RPMI8226 (cell line): ENCODE measurements around the gene IGF2BP1.
A peak's percentile ranks its signal among the peaks of the same experiment; 100 is the strongest.
"Not testable (repeated sequence)": the region's sequence is repeated elsewhere in the genome, so short reads cannot be mapped to it uniquely, and the experiment has no call there.

ENCODE experiments used
- DNase-seq: peaks from one replicate; pipeline ENCODE4 v3.0.0-alpha.2; 2015

IGF2BP1 gene

DNA sequence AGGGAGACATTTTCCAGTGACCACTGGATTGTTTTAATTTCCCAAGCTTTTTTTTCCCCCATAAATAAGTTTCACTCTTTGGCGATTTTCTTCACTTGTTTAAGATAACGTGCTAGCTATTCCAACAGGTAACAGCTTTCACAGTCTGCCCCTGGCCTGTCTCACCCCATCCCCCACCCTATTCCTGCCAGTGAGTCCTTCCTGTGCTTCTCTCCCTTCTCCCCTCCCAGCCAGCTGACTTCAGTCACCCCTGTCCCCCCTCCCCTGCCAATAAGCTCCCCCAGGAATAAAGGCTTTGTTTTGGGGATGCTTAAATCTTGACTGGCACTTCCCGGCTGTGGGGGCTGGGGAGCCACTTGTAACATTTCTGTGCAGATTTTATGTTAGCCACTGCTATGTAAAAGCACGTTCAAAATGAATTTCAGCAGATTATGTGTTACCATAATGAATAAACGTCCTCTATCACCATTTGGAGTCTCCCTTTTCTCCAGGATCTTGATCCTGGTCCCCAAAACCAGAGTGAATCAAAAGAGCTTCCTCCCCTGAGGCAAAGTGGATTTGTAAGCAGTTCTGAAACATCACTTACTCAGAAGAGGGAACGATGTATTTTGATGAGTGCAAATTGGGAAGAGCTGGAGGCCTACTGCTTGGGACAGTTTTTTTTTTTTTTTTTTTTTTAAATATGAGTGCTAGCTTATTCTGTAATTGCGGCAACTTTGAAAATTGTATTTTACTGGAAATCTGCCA, 58.2 kb downstream of the IGF2BP1 start:
- no peak for DNase-seq

DNA sequence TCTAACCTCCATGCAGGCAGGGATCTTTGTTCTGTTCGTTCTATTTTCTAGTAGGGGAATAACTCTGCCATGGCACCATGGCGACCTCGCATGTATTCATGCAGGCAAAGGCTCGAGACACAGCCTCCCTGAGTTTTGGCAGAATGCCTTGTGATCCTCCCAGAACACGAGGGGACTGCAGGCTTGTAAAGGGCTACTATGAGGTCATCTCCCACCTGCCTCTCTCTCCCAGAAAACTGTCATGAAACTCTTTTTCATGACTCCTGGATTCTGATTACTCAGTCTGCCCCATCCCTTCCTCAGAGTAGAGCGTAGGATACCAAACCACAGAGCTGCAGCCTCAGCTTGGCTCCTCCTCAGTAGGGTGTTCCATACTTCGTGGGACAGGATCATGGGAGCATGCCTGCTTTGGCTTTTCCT, 64.3 kb downstream of the IGF2BP1 start:
- no peak for DNase-seq

DNA sequence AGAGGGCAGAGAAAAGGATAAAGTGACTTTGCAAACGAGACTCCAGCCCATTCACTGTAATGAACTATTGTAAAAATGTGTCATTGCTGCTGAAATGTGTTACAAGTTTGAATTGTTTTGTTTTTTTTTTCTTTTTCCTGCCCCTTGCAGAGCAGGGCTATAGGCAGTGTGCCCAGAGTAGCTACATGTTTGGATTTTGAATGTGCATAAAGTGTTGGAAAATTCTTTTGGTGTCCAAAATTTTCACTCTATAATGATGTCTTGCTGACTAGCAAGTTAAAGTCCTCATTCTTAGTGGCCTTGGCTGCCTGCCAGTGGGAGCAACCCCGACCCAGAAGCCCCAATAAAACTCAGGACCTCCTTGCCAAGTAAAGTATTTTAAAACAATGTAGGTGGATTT, 66.5 kb downstream of the IGF2BP1 start:
- DNase-seq: no peak

DNA sequence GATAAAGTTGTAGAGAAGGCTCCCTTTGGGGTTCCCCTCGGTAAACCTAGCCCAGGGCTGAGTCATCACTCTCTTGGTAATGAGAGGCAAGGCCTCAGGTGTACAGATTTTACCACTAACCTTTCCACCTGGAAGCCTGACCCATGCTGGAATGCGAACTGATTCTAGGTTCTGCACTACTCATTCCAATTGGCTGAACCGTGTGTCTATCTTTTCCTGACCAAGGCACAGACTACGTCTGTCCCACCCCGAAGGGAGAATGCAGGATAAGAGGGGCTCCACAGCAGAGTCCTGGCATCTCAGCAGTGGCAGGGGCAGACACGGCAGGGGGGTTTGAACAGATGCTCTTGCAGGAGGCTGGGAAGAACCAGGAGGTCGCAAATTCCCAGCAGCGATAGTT, 70.0 kb downstream of the IGF2BP1 start:
- DNase-seq: no peak

DNA sequence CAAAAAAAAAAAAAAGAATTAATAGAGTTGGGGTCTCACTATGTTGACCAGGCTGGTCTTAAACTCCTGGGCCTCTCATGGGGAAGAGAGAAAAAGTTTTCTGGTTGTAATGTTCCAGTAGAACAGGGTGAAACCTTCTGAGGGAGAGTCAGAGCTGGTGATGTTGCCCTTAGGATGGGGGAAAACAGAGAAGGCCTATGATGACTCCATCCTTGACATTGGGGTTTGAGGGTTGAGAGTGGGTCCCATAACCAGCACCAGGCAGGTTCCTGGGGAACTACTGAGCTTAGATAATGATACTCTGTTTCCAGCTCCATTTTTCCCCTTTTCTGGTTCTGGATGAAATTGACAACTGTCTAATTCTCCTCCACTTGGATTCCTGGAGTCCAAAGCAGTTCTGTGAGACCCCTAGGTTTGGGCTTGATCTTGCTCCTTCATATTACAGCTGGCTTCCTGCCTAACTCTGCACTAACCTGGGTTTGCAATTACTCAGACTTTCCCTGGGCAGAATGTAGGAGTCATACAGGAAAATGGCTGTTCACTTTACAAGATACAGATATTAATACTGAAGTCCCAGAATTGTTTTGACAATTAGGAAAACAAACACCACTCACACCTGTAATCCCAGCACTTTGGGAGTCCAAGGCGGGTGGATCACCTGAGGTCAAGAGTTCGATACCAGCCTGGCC, 72.5 kb downstream of the IGF2BP1 start:
- DNase-seq: no peak

DNA sequence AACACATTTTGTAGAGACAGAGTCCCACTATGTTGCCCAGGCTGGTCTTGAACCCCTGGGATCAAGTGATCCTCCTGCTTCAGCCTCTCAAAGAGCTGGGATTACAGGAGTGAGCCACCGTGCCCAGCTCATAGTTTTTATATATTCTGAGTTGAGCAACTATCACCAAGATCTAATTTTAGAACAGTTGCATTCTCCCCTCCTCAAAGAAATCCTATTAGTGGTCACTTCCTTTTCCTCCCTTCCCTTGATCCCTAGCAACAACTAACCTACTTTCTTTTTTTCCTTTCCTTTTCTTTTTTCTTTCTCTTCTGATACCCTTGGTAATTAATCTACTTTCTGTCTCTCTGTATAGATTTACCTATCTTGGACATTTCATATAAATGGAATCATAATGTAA, 73.9 kb downstream of the IGF2BP1 start:
- no peak for DNase-seq

DNA sequence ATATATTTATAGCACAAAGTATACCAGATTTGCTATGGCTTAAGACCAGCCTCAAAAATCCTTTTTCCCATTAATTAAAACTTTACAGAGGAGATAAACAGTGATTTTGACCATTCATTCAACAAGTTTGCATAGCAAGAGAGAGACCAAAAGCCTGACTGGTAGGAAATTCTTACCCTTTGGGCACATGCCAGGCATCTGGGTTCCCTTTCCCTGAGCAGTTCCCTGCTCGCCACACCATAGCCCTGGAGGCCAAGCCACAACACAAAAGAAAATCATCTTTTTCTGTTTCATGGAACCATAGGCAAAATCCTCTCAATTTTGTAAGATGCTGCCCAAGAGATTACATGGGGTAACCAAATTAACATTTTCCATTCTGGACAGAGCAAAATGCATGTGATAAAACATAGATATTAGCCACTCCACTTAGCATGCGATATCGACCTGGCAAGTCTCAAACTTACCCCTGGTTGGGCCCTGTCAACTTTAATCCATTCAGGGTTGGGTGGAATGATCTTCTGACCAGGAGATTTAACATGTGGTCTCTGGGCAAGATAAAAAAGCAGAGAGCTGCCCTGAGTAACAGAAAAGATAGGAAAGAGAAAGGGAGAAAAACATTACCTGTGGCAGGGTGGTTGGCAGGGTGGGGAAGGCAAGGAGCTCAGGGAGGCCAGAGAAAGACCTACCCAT, 77.8 kb downstream of the IGF2BP1 start:
- no peak for DNase-seq

DNA sequence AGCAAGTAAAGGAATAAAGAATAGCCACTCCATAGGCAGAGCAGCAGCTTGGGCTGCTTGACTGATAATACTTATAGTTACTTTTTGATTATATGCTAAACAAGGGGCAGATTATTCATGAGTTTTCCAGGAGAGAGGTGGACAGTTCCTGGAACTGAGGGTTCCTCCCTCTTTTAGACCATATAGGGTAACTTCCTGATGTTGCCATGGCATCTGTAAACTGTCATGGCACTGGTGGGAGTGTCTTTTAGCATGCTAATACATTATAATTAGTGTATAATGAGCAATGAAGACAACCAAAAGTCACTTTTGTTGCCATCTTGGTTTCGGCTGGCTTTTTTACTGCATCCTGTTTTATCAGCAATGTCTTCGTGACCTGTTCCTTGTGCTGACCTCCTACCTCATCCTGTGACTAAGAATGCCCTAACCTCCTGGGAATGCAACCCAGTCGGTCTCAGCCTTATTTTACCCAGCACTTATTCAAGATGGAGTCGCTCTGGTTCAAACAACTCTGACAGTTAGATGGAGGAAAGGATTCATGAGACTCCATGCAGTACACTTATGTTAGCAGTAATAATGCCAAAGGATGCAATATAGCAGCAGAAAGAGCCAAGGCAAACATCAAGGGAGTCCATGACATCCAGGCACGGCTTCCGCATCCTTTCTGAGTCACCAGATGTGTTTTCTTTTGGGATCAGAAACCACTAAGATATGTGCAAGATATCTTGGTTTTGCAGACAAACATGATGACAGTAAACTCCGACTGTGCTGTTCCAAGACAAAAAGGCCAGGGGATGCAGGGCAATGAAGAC, 79.6 kb downstream of the IGF2BP1 start:
- no peak for DNase-seq

DNA sequence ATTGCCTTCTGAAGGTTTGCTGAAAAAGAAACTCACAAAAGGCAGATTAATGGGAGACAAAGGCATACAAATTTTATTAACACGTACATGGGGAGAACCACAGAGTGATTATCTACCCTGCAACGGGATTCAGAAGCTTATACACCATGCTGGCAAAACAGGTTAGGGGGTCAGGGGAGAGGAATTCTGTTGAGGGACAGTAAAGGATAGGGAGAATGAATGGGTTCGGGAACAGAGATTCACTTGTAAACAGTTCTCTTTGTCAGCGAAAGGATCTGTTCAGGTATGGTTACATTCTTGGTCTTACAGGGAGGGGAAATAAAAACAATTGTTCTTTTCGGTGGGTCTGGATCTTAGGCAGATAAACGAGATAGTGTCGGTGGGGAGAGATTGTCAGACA, 81.1 kb downstream of the IGF2BP1 start:
- DNase-seq: no peak

DNA sequence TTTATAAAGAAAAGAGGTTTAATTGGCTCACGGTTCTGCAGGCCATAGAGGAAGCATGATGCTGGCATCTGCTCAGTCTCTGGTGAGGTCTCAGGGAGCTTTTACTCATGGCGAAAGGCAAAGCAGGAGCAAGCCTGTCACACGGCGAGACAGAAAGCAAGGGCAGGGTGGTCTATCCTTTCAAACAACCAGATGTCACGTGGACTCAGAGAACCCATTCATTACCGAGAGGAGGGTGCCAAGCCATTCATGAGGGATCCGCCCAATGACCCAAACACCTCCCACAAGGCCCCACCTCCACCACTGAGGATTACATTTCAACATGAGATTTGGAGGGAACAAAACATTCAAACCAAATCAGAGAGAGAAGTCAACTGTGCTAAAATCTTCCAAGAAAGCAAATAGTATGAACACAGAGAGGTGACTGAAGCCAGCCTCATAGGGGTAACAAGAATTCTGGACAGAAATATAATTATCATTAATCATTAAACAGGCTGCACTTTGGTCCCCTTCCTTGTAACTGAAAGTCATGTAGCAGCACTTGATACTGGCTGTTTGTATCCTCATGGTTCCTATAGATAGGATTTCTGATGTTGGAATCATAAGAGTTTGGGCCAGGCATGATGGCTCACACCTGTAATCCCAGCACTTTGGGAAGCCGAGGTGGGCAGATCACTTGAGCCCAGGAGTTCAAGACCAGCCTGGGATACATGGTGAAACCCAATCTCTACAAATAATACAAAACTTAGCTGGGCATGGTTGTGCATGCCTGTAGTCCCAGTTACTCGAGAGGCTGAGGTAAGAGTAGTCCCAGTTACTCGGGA, 82.9 kb downstream of the IGF2BP1 start:
- no peak for DNase-seq

DNA sequence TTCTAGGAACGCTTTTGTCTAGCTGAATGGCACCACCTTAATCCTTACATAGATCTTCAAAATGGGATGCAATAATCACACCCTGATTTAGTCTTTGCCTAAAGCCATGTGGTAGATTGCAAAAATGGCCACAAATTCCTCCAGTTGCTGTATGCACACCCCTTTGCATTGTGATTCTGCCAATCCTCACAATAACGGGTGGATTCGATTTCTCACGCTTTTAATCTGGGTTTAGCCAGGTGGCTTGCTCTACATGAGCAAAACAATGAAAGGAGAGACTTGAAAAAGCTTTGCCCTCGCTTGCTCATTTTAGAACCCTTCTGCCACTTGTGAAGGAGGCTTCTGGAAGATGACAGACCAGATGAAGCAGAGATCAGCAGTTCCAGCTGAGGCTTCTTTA, 85.0 kb downstream of the IGF2BP1 start:
- DNase-seq: no peak

DNA sequence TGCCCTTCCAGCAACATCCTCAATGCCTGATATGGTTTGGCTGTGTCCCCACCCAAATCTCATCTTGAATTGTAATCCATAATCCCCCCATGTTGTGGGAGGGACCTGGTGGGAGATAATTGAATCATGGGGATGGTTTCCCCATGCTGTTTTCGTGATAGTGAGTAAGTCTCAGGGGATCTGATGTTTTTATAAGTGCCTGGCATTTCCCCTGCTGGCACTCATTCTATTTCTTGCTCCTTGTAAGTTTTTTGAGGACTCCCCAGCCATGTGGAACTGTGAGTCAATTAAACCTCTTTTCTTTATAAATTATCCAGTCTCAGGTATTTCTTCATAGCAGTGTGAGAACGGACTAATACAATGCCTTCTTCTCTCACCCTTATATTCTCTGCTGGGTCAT, 87.9 kb downstream of the IGF2BP1 start:
- DNase-seq: not testable (repeated sequence)

DNA sequence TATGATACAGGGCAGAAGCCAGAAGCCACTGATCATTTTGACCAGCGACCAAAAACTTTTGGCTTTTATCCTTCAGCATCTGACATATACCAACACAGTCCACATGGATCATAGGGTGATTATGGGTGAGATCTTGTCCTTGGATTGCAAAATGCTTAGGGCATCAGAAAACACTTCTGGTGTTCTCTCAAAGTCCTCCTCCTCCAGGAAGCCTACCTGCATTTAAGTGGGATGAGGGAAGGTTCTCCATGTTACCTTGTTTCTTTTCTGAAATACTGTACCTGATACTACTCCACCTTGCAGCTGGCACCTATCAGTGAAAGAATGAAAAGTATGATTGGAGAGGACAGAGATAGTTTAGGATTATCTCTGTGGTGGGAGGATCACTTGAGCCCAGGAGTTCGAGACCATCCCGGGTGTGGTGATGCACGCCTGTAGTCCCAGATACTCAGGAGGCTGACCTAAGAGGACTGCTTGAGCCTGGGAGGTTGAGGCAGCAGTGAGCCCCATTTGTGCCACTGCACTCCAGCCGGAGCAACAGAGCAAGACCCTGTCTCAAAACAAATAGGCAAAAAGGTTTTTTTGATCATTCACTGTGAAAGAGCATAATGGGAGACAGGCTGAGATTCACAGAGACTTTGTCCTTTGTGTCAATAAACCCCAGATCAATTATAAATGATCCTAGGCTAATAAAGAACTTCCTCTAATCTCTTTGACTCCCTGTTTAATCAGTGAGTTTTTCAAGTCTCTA, 88.6 kb downstream of the IGF2BP1 start:
- DNase-seq: no peak

DNA sequence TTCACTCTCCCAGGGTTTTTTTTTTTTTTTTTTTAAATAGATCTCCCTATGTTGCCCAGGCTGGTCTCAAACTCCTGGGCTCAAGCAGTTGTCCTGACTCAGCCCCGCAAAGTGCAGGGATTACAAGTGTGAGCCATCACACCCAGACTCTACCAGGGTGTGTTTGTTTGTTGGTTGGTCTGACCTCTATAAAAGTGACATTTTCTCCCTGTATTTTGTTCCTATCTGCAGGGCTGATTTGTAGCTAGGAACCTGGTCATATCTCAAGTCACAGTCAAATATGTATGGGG, 89.1 kb downstream of the IGF2BP1 start:
- DNase-seq: no peak

DNA sequence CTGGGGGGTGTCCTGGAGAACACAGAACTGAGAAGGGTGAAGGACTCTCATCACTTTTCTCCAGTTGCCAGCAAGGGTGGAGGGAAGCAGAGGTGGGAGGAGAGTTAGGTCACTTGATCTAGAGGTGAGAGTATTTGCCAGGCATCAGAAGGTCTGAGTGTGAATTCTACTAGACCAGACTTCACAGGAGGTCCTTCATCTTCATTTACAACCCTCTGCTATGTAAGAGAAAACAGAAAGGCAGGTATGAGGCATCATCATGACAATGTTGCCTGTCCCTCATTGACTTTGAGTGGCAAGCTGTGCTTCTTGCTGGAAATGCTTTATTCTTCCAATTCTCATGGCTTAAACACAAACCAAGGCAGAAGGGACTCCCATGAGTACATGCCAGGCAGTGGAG, 89.5 kb downstream of the IGF2BP1 start:
- DNase-seq: no peak

DNA sequence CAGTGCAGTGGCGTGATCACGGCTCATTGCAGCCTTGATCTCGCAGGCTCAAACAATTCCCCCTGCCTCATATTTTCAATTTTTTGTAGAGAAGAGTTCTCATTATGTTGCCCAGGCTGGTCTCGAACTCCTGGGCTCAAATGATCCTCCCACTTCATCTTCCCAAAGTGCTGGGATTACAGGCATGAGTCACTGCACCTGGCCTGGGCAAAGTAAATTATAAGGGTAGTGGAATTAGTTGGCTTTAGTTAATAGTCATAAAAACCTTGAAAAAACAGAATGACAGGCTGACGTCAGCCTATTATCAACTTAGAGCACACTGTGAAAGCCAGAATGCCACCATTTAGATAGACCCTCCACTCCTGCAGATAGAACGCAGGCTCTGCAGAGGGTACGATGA, 91.9 kb downstream of the IGF2BP1 start:
- DNase-seq: no peak

DNA sequence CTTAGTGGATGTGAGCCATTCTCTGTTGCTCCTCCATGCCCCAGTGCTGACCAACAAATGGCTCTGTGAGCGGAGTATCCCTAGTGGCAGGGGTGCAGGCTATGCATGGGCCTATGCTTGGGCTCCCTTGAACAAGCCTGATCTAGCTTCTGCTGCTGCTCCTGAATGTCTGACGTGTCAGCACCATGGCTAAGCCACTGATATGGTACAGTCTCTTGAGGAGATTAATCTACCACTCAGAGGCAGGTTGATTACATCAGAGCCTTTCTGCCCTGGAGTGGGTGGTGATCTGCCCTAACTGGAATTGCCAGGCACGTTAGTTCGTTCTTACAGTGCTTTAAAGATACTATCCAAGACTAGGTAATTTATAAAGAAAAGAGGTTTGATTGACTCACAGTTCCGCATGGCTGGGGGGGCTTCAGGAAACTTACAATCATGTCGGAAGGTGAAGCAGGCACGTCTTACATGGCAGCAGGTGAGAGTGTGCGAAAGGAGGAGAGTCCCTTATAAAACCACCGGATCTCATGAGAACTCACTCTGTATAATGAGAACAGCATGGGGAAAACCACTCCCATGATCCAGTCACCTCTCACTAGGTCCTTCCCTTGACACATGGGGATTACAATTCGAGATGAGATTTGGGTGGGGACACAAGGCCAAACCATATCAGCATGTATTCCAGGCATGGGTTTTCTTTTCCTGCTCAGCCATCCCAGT, 93.9 kb downstream of the IGF2BP1 start:
- DNase-seq: no peak

DNA sequence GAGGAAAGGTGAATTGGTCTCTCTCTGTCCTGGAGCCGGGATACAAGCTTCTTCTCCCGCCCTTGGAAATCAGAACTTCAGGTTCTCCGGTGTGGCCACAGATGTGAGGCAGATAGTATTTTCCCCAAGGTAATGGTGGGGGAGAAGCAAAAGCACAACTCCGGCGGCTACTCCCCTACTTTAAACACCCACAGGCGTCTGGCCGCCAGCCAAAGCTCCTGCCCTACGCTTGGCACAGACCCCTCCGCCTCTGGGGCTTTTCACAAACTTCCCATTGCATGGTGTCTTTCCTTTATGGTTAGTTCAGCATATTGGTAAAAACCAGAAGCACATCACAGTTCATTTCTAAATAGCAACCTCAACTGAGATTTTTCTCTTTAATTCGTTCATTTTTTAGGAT, 95.9 kb downstream of the IGF2BP1 start:
- DNase-seq: peak; percentile 18

DNA sequence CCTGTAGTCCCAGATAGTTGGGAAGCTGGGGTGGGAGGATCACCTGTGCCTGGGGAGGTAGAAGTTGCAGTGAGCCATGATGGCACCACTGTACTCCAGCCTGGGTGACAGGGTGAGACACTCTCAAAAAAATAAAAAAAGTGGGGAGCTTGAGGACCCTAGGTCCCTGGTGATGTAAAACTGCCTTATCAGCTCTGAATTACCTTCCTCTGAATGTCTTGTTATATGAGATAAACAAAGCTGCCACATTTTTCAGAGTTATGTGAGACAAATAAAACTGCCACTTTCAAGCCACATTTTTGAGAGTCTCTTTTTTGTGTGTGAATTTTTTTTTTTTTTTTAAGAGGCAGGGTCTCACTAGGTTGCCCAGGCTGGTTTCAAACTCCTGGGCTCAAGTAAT, 103.4 kb downstream of the IGF2BP1 start:
- DNase-seq: no peak

DNA sequence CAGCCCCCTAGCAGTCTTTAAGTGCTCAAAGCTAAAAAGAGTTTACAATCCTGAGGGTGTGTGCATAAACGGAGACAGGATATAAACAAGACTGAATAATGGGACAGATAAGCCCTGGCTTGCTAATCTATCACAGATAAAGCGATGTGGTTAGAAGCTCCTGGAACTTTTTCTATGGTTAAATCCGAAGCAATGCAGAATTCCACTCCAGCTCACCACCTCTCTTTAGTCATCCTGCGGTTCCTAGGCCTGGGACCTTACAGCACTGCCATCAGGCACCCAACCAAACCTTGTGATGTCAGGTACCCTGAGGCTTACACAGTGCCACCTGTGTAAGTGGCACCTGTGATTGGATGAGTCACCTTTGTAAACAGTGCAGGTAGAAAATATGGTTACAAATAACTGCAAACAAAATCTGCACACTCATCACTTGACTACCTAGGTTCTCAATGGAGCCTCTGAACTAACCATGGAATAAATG, 103.9 kb downstream of the IGF2BP1 start:
- no peak for DNase-seq

DNA sequence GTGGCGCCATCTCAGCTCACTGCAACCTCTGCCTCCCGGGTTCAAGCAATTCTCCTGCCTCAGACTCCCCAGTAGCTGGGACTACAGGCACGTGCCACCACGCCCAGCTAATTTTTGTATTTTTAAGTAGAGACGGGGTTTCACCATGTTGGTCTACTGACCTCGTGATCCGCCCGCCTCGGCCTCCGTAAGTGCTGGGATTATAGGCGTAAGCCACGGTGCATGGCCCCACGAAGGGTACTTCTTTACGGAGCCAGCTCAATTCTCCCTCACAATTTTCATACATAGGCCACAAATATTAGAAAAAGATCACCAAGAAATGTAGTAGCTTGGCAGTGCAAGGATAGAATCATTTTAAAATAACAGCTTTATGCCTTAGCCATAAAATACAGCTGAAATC, 106.2 kb downstream of the IGF2BP1 start:
- DNase-seq: not testable (repeated sequence)
